ENCODE measurements around the gene COG3. TPM values are rescaled to one million over a fixed set of nuclear protein-coding genes. Genes with fewer than 3 reads are reported as not detected.

Gene COG3
- total RNA-seq, 4 donors from 2014 or later: 48.7 to 84.3 (median 64.0) TPM

- Histone ChIP-seq H3K27ac (no peak overlapping the region), H3K9me3 (no peaks in the 10 kb centered on the region), H3K4me3 (no peak overlapping the region), H3K27me3 (no peaks in the 10 kb centered on the region), H3K4me1 (no peaks in the 10 kb centered on the region), H3K36me3 (peaks cover 0 to 6% (median 0%) of the 10 kb centered on the region in 3 donors)
- no peak for TF ChIP-seq POLR2A (IDR thresholded peaks at IDR 0.05)
- TF ChIP-seq, protein P1, sequence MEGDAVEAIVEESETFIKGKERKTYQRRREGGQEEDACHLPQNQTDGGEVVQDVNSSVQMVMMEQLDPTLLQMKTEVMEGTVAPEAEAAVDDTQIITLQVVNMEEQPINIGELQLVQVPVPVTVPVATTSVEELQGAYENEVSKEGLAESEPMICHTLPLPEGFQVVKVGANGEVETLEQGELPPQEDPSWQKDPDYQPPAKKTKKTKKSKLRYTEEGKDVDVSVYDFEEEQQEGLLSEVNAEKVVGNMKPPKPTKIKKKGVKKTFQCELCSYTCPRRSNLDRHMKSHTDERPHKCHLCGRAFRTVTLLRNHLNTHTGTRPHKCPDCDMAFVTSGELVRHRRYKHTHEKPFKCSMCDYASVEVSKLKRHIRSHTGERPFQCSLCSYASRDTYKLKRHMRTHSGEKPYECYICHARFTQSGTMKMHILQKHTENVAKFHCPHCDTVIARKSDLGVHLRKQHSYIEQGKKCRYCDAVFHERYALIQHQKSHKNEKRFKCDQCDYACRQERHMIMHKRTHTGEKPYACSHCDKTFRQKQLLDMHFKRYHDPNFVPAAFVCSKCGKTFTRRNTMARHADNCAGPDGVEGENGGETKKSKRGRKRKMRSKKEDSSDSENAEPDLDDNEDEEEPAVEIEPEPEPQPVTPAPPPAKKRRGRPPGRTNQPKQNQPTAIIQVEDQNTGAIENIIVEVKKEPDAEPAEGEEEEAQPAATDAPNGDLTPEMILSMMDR (IDR thresholded peaks at IDR 0.05): no peak
- DNase-seq: no peak
Observed at GRCh38 chr13:45540864-45541263, 76.1 kb downstream of the COG3 start.

DNA sequence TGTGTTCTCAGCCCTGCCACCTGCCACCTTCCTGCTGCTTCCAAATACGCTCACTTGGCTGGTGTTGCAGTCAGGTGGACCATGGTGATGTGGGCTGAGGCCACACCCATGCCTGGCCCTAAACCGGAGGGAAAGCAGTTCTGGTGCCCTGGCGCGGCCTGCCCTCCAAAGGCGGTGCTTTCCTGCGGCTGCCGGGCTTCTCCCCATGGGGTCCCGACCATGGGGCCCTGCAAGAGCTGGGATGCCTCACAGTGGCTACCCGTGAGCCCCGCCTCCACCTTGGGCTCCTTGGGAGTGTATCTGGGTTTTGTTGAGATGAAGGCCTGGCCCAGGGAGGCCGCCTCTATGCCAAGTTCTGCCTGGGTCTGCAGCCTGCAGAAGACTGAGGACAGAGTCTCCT is 77.1 kb downstream of the COG3 start:
- TF ChIP-seq POLR2A (IDR thresholded peaks at IDR 0.05): no peak
- TF ChIP-seq, protein P1 (IDR thresholded peaks at IDR 0.05): no peak
- Histone ChIP-seq H3K4me1 (no peaks in the 10 kb centered on the region), H3K36me3 (peaks cover 0 to 4% (median 0%) of the 10 kb centered on the region in 3 donors), H3K27ac (no peak overlapping the region), H3K27me3 (no peaks in the 10 kb centered on the region), H3K4me3 (no peak overlapping the region), H3K9me3 (no peaks in the 10 kb centered on the region)
- no peak for DNase-seq

- Histone ChIP-seq H3K4me3 (no peak overlapping the region), H3K27ac (no peak overlapping the region), H3K4me1 (no peaks in the 10 kb centered on the region), H3K36me3 (no peaks in the 10 kb centered on the region), H3K27me3 (no peaks in the 10 kb centered on the region), H3K9me3 (no peaks in the 10 kb centered on the region)
- TF ChIP-seq, protein P1 (IDR thresholded peaks at IDR 0.05): no peak
- TF ChIP-seq POLR2A (IDR thresholded peaks at IDR 0.05): no peak
- no peak for DNase-seq
Observed at GRCh38 chr13:45542391-45542790, 77.7 kb downstream of the COG3 start.

DNA sequence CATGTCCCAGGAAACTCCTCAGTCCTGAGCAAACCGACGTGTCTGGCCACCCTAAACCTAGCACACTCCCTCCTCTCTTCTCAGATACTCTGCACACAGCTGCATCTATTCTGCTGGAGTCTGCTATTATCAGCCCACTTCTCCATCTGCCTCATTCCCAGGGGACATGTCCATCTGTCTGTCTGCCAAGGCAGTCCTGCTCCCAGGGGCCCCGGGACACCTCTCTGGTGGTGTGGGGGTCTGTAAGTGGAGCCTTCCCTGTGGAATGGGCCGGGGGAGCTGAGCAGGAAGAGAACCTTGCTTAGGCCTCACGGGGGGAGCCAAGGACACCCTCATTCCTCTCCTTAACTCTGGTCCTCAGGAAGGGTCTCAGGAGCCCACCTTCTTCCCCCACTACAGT is 78.1 kb downstream of the COG3 start:
- no peaks in the 10 kb centered on the region for H3K27me3 ChIP-seq
- DNase-seq: no peak
- no peaks in the 10 kb centered on the region for H3K4me1 ChIP-seq
- TF ChIP-seq, protein P1 (IDR thresholded peaks at IDR 0.05): no peak
- no peak for TF ChIP-seq POLR2A (IDR thresholded peaks at IDR 0.05)
- no peaks in the 10 kb centered on the region for H3K9me3 ChIP-seq
- no peak overlapping the region for H3K4me3 ChIP-seq
- no peak overlapping the region for H3K27ac ChIP-seq
- no peaks in the 10 kb centered on the region for H3K36me3 ChIP-seq

- Histone ChIP-seq H3K4me3 (no peak overlapping the region), H3K27ac (no peak overlapping the region), H3K9me3 (no peaks in the 10 kb centered on the region), H3K27me3 (no peaks in the 10 kb centered on the region), H3K4me1 (no peaks in the 10 kb centered on the region), H3K36me3 (no peaks in the 10 kb centered on the region)
- TF ChIP-seq, protein P1 (IDR thresholded peaks at IDR 0.05): no peak
- no peak for TF ChIP-seq POLR2A (IDR thresholded peaks at IDR 0.05)
- DNase-seq: no peak
Observed at GRCh38 chr13:45544520-45544919, 79.8 kb downstream of the COG3 start.
